ENCODE results near the gene SPCS3.

SPCS3 gene

DNA sequence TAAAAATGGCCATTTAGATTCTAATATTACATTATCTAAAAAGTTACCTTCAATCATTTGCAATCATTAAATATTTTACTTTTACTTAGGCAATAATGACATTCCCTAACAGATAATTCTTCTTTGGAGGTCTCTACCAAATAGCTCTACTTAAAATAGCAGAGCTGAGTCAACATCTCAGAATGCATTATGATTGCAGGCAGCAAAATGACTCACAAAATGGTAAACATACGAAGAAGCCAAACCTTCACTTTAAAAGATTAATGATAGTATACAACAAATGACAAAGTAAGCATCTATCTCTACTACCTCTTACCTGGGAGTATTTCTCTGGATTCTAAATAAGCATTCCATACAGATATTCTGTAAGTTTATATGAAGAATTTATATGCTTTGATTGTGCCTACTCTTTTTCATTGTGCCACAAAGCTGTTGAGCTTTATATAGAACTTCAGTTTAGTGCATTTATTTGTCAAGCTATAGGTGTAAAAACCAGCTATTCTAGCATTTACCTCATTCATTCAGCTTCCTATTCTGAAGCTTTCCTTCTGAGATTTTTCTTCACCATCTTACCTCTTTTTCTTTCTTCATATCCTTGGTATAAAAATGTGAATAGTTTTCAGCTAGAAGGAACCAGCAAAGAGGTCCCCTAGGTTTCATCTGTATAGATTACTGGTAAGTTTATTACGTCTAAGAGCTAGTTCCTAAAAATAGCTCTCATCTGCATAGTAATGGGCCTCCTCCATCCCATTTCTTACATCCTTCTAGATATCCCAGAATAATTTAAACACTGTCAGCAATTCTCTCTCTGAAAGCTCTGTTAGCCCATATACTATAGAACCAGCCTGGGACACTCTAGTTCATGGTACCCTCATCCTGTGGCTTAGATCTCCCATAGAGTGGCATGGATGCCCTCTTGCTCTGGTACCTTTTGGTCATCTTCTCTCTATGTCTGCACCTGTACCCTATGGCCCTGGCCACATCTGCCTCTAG, 17.2 kb upstream of the SPCS3 start:
- TF ChIP-seq, protein P1, sequence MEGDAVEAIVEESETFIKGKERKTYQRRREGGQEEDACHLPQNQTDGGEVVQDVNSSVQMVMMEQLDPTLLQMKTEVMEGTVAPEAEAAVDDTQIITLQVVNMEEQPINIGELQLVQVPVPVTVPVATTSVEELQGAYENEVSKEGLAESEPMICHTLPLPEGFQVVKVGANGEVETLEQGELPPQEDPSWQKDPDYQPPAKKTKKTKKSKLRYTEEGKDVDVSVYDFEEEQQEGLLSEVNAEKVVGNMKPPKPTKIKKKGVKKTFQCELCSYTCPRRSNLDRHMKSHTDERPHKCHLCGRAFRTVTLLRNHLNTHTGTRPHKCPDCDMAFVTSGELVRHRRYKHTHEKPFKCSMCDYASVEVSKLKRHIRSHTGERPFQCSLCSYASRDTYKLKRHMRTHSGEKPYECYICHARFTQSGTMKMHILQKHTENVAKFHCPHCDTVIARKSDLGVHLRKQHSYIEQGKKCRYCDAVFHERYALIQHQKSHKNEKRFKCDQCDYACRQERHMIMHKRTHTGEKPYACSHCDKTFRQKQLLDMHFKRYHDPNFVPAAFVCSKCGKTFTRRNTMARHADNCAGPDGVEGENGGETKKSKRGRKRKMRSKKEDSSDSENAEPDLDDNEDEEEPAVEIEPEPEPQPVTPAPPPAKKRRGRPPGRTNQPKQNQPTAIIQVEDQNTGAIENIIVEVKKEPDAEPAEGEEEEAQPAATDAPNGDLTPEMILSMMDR (IDR thresholded peaks at IDR 0.05), result no peak
- DNase-seq (ENCODE audit: low spot score), result no peak
- no peak overlapping the region for H3K27ac ChIP-seq
- no peak overlapping the region for H3K4me3 ChIP-seq

GRCh38 chr4:176303938-176304337, 15.8 kb upstream of the SPCS3 start:
- DNase-seq (ENCODE audit: low spot score), result no peak
- Histone ChIP-seq H3K27ac (no peak overlapping the region), H3K4me3 (no peak overlapping the region)
- TF ChIP-seq, protein P1 (IDR thresholded peaks at IDR 0.05), result no peak

DNA sequence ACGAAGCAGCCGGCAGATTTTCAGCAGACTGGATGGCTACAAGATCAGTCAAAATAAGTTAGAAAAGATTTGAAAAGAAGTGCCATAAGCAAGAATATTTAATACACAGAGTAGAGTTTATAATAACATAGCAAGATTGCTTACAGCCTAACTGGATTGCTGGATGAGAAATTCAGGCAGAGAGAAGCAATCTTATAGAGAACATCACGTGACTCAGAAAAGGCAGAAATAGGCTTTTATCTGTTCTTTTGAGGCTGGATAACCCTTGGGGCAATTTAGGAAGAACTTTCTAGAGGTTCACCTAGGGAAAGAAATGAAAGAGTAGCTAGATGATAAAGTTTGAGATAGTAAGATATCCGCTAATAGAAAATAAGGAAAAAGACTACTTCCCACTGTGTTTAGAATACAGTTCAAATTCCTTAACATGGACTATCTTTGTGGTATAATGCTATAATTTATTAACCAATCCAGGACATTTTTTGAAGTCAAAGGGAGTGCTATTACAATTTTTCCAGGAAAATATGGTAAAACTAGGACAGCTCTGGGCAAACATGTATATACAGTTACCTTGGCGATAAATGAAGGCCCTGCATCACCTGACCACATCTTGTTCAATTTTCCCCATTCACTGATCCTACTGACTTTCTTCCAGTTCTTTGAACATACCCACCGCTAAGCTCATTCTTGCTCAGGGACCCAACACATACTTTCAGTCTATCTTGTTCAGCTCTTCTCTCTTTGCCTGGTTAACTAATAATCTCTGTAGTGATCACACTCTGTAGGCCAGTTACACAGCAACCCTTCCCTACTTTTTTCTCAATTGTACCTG, 12.7 kb upstream of the SPCS3 start:
- DNase-seq (ENCODE audit: low spot score), result no peak
- TF ChIP-seq, protein P1 (IDR thresholded peaks at IDR 0.05), result no peak
- Histone ChIP-seq H3K27ac (no peak overlapping the region), H3K4me3 (no peak overlapping the region)

GRCh38 chr4:176307666-176307930, 12.2 kb upstream of the SPCS3 start:
- no peak overlapping the region for H3K4me3 ChIP-seq
- no peak overlapping the region for H3K27ac ChIP-seq
- TF ChIP-seq, protein P1 (IDR thresholded peaks at IDR 0.05), result no peak
- no peak for DNase-seq (ENCODE audit: low spot score)

DNA sequence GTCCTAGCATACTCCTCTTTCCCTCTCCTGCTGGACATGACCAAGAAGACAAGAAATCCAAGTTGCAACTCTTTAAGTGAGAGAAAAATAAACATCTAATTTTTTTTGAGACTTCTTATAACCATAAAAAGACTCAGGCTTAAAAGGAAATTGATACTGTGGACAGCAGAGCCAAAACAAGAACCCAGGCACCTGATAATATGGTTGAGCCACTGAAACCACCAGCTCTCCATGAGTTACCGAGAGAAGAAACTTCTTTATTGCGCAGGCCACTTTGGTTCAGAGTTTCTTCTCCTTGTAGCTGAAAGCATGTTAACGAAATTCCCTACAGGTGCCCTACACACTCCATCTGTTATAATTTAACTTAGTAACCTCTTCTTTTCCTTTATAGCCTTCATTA, 11.3 kb upstream of the SPCS3 start:
- no peak for DNase-seq (ENCODE audit: low spot score)
- TF ChIP-seq, protein P1 (IDR thresholded peaks at IDR 0.05), result no peak
- H3K27ac ChIP-seq, result no peak overlapping the region
- no peak overlapping the region for H3K4me3 ChIP-seq

GRCh38 chr4:176309046-176309445, 10.7 kb upstream of the SPCS3 start:
- H3K27ac ChIP-seq, result no peak overlapping the region
- no peak for DNase-seq (ENCODE audit: low spot score)
- TF ChIP-seq, protein P1 (IDR thresholded peaks at IDR 0.05), result no peak
- H3K4me3 ChIP-seq, result no peak overlapping the region

All from coronary artery (tissue), 2 donors.